Measurements from ENCODE around the gene DNLZ.

The DNLZ gene

GRCh38 chr9:136341769-136342168, 21.8 kb downstream of the DNLZ start:
- DNase-seq: no peak

GRCh38 chr9:136341042-136341655, 22.4 kb downstream of the DNLZ start:
- no peak for DNase-seq

- DNase-seq: no peak
Measured at GRCh38 chr9:136340356-136341041, 23.0 kb downstream of the DNLZ start.

- DNase-seq: no peak
Measured at GRCh38 chr9:136339958-136340310, 23.6 kb downstream of the DNLZ start.

GRCh38 chr9:136339173-136339957, 24.2 kb downstream of the DNLZ start:
- DNase-seq: no peak

GRCh38 chr9:136338511-136338910, 25.0 kb downstream of the DNLZ start:
- DNase-seq: no peak

GRCh38 chr9:136337416-136338395, 25.8 kb downstream of the DNLZ start:
- DNase-seq: no peak

GRCh38 chr9:136336881-136337280, 26.7 kb downstream of the DNLZ start:
- no peak for DNase-seq

GRCh38 chr9:136336156-136336870, 27.2 kb downstream of the DNLZ start:
- DNase-seq: no peak

- DNase-seq: no peak
Measured at GRCh38 chr9:136335296-136336155, 28.0 kb downstream of the DNLZ start.

GRCh38 chr9:136334541-136334940, 29.0 kb downstream of the DNLZ start:
- DNase-seq: no peak

- no peak for DNase-seq
Measured at GRCh38 chr9:136333486-136333885, 30.1 kb downstream of the DNLZ start.

GRCh38 chr9:136333045-136333444, 30.5 kb downstream of the DNLZ start:
- DNase-seq: no peak

- DNase-seq: no peak
Measured at GRCh38 chr9:136332482-136332983, 31.0 kb downstream of the DNLZ start.

- no peak for DNase-seq
Measured at GRCh38 chr9:136331556-136332481, 31.7 kb downstream of the DNLZ start.

- no peak for DNase-seq
Measured at GRCh38 chr9:136331030-136331429, 32.5 kb downstream of the DNLZ start.

- no peak for DNase-seq
Measured at GRCh38 chr9:136330406-136330990, 33.0 kb downstream of the DNLZ start.

- no peak for DNase-seq
Measured at GRCh38 chr9:136329636-136330405, 33.7 kb downstream of the DNLZ start.

- no peak for DNase-seq
Measured at GRCh38 chr9:136329211-136329627, 34.3 kb downstream of the DNLZ start.

All from NCI-H2081 treated with DMSO at 0.1 percent for 48 hours (cell line).